Mucosa of descending colon (tissue), 3 donors: Measurements from ENCODE around the gene NTM. TPM values are rescaled to one million over a fixed set of nuclear protein-coding genes. Genes with fewer than 3 reads are reported as not detected.

ENCODE experiments used
- ATAC-seq: fragments of 200-7000 bp; cut with Tn5 transposase; one replicate; pipeline ENCODE4 v1.9.1; 2020; ENCODE audit warnings: mild to moderate bottlenecking, moderate library complexity
- DNase-seq, 3 donors: peaks; one replicate each; pipeline ENCODE4 v3.0.0-alpha.2; 2020
- H3K36me3 ChIP-seq: fragments of 200-600 bp; one replicate; pipeline ENCODE4 v1.8.0; 2021; ENCODE audit warnings: low read depth, mild to moderate bottlenecking
- H3K4me1 ChIP-seq: fragments of 200-600 bp; one replicate; pipeline ENCODE4 v1.8.0; 2021; ENCODE audit warnings: low read depth, mild to moderate bottlenecking
- H3K4me3 ChIP-seq: fragments of 200-600 bp; one replicate; pipeline ENCODE4 v1.8.0; 2021; ENCODE audit warnings: mild to moderate bottlenecking
- H3K9me3 ChIP-seq: fragments of 200-600 bp; one replicate; pipeline ENCODE4 v1.8.0; 2021; ENCODE audit warnings: mild to moderate bottlenecking
- CTCF ChIP-seq: fragments of 200-600 bp; IDR thresholded peaks from one replicate; pipeline ENCODE4 v1.8.0; 2022; ENCODE audit warnings: antibody characterized with exemption, mild to moderate bottlenecking
- intact Hi-C, 2 donors: fragments of 100-400 bp; cut with DNase I in 1 of 2; cut with micrococcal nuclease in 1 of 2; formaldehyde crosslinking; loops; one replicate each; pipeline versions ENCODE4 v1.11.0 to v1.11.1; 2022; cut with DNase I, micrococcal nuclease
- total RNA-seq, 3 donors: library from RNA; stranded (reverse); fragmentation: NEBNext Ultra II Directional in 2 of 3; extraction: Animal tissue kit (Norgen Biotek cat#: 25700) in 2 of 3; gene quantifications; one replicate each; pipeline versions ENCODE4 v1.2.1 to v1.2.4, GENCODE V29; 2021 to 2023
- donor health status: DM: no; HTN: no; CAD: no; lungs with moderate emphysema.
- donor health status: DM: no; HTN: no; CAD: no.
- donor health status: DM: no; HTN: yes; CAD: no.

Gene NTM
- total RNA-seq, 3 donors from 2014 or later: 0.64 to 7.7 (median 1.2) TPM

DNA sequence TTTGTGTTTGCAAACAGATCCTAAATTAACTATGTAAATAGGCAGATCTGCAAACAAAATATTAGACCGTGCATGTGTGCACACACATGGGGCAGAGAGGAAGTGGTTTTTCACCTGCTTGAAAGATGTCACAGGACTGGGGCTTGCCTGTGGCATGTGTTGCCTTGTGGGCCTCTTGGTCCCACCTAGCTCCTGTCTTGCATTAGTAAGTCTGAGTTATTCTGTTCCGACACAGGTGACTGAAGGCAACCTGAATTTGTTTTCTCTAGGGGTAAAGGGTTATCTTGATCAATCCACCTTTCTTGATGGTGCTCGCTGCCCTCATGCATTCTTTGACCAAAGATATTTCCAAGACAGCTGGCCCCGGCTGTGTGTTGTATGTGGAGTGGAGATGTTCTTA lies 667.5 kb downstream of the NTM start:
- Histone ChIP-seq H3K36me3 (no peaks in the 10 kb centered on the region), H3K4me1 (no peaks in the 10 kb centered on the region), H3K9me3 (no peaks in the 10 kb centered on the region), H3K4me3 (no peak overlapping the region)
- intact Hi-C loops: no loop called here
- ATAC-seq: no peak
- DNase-seq: no peak
- no peak for TF ChIP-seq CTCF

GRCh38 chr11:132039521-132039920 lies 669.1 kb downstream of the NTM start:
- Histone ChIP-seq H3K36me3 (no peaks in the 10 kb centered on the region), H3K9me3 (no peaks in the 10 kb centered on the region), H3K4me1 (no peaks in the 10 kb centered on the region), H3K4me3 (no peak overlapping the region)
- DNase-seq (no peak), ATAC-seq (no peak)
- intact Hi-C loops: no loop called here
- TF ChIP-seq CTCF: no peak

- H3K4me1 ChIP-seq: no peaks in the 10 kb centered on the region
- no peaks in the 10 kb centered on the region for H3K36me3 ChIP-seq
- DNase-seq (no peak), ATAC-seq (no peak)
- H3K4me3 ChIP-seq: no peak overlapping the region
- intact Hi-C loops: no loop called here
- TF ChIP-seq CTCF: no peak
- H3K9me3 ChIP-seq: no peaks in the 10 kb centered on the region
These were observed 671.9 kb downstream of the NTM start for GRCh38 chr11:132042296-132042695.

GRCh38 chr11:132043714-132044113 lies 673.3 kb downstream of the NTM start:
- Histone ChIP-seq H3K36me3 (no peaks in the 10 kb centered on the region), H3K9me3 (no peaks in the 10 kb centered on the region), H3K4me1 (no peaks in the 10 kb centered on the region), H3K4me3 (no peak overlapping the region)
- intact Hi-C loops: no loop called here
- TF ChIP-seq CTCF: no peak
- DNase-seq: no peak
- ATAC-seq: no peak

GRCh38 chr11:132045107-132045506 lies 674.7 kb downstream of the NTM start:
- H3K36me3 ChIP-seq: no peaks in the 10 kb centered on the region
- H3K9me3 ChIP-seq: no peaks in the 10 kb centered on the region
- H3K4me3 ChIP-seq: no peak overlapping the region
- ATAC-seq (no peak), DNase-seq (no peak)
- TF ChIP-seq CTCF: no peak
- intact Hi-C loops: no loop called here
- no peaks in the 10 kb centered on the region for H3K4me1 ChIP-seq

- no peak for TF ChIP-seq CTCF
- DNase-seq: no peak
- Histone ChIP-seq H3K9me3 (no peaks in the 10 kb centered on the region), H3K36me3 (no peaks in the 10 kb centered on the region), H3K4me1 (no peaks in the 10 kb centered on the region), H3K4me3 (no peak overlapping the region)
- no peak for ATAC-seq
- intact Hi-C loops: no loop called here
These were observed 676.0 kb downstream of the NTM start for GRCh38 chr11:132046288-132046865.
